Lung microvascular endothelial cell (primary cell): ENCODE measurements around the gene THOP1. TPM values are rescaled to one million over a fixed set of nuclear protein-coding genes. Genes with fewer than 3 reads are reported as not detected.
"Not testable (repeated sequence)": the region's sequence is repeated elsewhere in the genome, so short reads cannot be mapped to it uniquely, and the experiment has no call there.

Experiments used
- DNase-seq, 2 donors: peaks; one replicate each; pipeline versions ENCODE4 v3.0.0 to v3.0.0-alpha.2; 2010; ENCODE audit warnings: low read depth in 2 of 2
- total RNA-seq: library from RNA; depleted of rRNA; stranded (reverse); fragments of >200 nt; gene quantifications from 2 replicates; pipeline ENCODE4 v1.2.1, GENCODE V29; 2014

Gene THOP1
- total RNA-seq, 1 donor from 2014 or later = 26.6 TPM

DNA sequence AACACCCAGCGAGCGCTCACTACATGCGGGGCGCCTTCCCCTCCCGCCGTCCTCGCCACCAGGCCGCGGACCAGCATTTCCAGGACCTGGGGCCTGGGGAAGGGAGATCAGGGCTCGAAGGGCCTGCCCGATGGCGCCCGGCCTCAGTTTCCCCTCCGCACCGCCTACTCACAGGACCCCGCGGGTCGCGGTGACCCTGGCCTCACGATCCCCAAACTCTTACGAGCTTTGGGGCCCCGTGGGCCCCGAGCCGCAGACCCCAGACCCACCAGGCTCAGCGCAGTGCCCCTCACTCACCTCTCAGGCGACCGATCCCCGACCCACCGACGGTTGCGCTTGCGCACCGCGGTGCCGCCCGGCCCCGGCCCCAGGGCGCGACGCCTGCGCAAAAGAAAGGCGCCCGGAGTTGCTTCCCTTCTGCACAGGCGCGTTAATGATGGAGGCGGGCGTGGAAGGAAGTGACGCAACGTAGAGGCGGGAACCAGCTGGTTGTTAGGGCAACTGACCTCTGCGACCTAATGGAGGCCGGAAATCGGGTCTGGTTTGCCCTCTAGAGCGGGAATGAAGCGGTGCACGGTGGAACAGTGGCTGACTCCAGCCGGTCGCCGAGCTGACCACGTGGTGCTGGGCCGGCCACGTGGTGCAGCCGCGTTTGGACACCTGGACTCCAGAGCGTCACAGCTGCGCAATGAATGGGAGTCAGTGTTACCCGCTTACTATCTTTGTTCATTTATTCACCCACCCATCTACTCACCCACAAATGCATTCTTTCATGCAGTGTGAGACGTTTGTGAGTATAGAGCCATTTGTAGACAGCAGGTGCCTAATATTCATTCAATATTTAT is 2.1 kb upstream of the THOP1 start, which contains the start of gene SGTA:
TSS of gene SGTA (minus strand) at position 338 of the 845 bp plus-strand sequence. CDS start 14,205 bp downstream, outside the sequence.
- DNase-seq = peak; percentile 99 to 100

DNA sequence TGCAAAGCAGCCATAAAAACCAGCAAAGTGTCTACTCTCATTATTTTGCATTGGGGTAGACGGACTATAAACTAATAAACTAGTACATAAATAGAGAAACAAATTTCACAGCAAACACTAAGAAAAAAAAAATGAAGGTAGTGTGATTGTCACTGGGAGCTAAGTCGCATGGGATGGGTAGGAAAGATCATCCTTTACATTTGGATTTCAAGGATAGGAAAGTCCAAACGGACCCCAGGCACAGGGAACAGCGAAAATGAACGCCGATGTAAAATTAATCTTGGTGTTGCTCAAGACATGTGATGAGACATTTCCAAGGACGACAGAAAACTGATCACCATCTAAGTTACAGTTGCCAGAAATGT is 1.5 kb upstream of the THOP1 start:
- no peak for DNase-seq

DNA sequence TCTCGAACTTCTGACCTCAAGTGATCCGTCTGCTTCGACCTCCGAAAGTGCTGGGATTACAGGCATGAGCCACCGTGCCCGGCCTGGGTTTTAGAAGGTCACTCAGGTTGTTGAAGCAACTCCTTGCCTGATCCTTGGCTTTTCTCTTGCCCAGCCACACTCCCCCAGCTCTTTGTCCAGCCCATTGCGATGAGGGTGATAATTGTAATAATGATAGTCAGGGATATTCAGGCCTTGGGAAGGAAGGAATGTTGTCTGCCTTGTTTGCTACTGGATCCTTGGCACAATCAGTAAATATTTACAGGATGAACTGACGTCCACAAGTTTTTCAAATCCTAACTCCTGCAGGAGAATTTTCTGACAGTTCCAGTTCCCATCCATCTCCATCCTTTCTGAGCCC is 1.8 kb downstream of the THOP1 start:
- DNase-seq = no peak

DNA sequence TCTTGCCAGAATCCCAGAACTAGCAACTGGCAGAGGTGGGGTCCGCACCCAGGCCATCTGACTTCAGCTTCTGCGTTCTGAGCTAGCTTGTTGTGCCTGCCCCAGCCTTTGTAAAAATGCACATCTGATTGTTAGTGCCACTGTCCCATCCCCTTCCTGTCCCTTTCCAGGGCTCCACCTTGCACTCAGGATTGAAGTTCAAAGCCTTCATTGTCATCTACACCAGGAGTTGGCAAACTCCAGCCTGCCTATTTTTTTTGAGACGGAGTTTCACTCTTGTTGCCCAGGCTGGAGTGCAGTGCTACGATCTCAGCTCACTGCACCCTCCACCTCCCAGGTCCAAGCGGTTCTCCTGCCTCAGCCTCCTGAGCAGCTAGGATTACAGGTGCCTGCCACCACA is 2.9 kb downstream of the THOP1 start:
- DNase-seq = no peak

DNA sequence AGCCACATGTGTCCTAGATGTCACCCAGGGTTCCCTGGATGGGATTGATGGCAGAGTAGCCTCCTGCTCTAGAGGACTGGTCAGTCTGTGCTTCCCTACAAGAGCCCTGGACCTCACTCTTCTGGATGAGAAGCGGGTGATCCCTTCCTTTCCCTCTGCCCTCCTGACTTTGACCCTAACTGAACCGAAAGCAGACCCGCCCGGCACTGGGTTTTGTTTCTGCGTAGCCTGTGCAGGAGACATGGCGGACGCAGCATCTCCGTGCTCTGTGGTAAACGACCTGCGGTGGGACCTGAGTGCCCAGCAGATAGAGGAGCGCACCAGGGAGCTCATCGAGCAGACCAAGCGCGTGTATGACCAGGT is 4.9 kb downstream of the THOP1 start:
- DNase-seq = no peak

DNA sequence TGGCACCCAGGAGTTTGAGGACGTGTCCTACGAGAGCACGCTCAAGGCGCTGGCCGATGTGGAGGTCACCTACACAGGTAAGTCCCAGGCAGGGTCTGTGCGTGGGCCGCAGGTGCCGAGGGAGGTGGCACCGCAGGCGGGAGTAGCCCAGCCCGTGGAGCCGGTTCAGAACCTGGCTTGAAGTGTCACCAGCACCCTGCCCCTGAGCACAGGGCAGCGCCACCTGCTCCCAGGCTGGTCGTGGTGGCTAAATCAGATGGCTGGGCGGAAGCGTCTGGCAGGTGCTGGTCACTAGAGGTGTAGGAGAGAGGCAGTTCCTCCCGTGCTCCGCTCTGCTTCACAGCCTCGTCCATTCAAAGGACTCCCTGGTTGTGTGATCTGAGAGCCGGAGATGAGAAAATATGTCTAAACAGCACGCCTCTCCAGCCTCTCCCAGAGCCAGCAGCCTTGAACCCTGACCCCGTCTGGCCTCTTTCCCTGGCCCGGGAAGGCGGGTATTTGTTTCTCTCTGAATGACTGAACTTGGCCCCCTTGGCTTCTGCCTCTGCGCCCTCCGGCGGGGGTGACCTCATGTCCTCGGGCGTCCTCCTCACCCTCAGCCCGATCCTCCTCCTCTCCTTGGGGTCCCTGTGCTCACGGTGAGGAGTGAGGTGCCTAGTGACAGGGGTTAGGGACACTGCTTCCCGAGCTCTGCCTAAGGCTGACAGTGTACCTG is 5.4 kb downstream of the THOP1 start:
- DNase-seq = no peak

DNA sequence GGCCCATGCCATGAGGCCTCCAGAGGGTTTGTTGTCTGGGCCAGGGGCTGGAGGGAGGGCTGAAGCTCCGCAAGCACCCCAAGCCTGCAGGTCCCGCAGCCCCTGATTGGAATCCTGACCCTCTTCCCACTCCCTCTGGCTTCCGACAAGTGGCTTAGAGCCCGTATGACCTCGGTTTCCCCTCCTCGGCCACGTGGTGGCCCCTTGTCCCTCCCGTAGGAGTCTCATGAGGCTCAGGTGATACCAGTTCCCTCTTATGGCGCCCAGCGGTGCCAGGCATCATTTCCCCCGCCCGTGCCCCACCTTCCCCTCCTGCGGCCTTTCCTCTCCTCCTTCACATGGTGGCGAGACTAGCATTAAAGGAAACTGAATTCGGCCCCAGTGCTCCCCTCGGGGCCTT is 6.1 kb downstream of the THOP1 start:
- DNase-seq = no peak

DNA sequence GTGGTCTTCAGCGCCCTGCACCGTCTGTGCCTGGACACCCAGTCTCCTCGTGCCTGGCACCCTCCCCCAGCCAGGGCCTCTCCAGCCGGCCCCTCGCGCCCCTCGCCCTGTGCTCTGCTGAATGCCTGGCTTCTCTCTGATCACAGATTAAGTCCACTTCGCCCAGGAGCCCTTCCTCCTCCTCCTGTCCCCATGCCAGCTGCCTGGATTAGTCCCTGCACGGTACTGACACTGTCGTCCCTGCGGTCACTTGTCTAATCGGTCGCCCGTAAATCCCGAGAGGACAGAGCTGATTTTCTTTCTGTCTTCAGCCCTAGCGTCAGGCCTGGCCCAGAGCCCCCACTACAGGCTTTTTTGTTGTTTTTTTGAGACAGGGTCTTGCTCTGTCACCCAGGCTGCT is 6.6 kb downstream of the THOP1 start:
- DNase-seq = no peak

DNA sequence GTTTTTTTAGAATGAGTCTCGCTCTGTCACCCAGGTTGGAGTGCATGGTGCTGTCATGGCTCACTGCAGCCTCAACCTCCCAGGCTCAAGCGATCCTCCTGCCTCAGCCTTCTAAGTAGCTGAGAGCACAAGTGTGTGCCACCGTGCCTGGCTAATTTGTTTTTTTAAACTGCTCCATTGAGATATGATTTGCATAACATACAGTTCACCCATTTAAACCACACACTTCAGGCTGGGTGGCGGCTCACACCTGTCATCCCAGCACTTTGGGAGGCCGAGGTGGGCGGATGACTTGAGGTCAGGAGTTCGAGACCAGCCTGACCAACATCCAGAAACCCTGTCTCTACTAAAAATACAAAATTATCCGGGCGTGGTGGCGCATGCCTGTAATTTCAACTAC is 7.4 kb downstream of the THOP1 start:
- DNase-seq = not testable (repeated sequence)

DNA sequence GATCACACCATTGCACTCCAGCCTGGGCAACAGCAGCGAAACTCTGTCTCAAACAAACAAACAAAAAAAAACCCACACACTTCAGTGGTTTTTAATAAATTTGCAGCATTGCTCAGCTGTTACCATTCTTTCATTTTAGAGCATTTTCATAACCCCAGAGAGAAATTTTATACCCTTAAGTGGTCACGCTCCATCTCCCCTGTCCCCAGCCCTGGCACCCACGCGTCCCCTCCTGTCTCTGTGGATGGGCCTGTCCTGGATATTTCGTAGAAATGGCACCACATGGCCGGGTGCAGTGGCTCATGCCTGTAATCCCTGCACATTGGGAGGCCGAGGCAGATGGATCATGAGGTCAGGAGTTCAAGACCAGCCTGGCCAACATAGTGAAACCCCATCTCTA is 7.8 kb downstream of the THOP1 start:
- DNase-seq = no peak

DNA sequence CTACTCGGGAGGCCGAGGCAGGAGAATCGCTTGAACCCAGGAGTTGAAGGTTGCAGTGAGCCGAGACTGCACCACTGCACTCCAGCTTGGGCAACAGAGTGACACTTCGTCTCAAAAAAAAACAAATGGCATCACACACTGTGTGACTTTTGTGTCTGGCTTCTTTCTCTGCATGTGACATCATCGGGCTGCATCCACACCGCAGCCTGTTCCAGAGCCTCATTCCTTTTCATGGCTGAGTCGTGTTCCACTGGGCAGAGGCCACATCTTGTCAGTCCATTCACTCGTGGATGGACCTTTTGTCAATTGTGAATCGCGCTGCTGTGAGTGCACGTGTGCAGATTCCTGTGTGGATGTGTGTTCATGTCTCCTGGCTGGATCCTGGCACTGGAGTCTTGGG is 8.3 kb downstream of the THOP1 start:
- no peak for DNase-seq

DNA sequence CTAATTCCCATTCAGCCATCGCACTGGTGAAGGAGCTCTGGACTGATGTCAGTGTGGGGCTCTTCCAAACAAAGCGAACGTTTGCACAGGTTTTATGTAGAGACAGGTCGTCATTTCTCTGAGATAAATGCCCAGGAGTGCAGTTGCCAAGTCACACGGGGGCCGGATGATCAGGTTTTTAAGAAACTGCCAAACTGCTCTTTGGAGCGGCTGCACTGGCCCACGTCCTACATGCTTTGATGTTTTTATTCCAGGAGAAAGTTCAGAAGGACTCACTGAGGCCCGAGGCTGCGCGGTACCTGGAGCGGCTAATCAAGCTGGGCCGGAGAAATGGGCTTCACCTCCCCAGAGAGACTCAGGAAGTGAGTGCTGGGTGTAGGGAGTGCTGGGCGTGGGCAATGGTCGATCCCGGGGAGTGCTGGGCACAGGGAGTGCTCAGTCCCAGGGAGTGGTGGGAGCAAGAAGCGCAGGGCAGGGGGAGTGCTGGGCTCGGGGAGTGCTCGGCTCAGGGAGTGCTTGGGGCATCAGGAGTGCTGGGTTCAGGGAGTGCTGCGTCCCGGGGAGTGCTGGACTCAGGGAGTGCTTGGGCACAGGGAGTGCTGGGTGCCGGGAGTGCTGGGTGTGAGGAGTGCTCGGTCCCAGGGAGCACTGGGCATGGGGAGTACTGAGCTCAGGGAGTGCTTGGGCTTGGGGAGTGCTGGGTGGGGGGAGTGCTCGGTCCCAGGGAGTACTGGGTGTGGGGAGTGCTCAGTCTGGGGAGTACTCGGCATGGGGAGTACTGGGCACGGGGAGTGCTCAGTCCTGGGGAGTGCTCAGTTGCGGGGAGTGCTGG is 10.7 kb downstream of the THOP1 start:
- no peak for DNase-seq

DNA sequence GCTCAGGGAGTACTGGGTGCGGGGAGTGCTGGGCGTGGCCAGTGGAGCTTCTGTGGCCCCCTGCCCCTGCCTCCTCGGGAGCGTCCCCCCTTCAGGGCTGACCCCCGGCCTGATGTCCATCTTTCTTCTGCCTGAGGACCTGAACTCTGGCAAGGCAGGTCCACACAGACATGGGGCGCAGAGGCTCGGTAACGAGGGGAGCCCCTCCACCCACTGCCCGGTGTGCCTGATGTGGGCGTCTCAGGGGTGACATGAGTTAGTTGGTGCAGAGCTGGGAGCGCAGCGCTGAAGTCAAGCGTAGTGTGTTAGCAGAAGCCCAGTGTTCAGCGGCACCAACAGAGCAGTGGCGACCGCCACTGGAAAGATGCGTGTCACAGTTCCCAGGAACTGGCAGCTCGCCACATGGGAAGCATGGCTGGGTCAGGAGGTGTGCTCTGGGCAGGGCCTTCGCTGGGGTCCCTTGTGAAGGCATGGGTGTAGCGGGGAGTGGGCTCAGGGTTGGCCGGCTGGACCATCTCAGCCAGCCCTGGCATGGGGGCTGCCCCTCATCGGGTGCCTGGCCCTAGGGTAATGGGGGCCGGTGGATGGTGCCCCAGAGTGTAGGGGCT is 11.5 kb downstream of the THOP1 start:
- peak in 1 of 2 donors; percentile 12 for DNase-seq

DNA sequence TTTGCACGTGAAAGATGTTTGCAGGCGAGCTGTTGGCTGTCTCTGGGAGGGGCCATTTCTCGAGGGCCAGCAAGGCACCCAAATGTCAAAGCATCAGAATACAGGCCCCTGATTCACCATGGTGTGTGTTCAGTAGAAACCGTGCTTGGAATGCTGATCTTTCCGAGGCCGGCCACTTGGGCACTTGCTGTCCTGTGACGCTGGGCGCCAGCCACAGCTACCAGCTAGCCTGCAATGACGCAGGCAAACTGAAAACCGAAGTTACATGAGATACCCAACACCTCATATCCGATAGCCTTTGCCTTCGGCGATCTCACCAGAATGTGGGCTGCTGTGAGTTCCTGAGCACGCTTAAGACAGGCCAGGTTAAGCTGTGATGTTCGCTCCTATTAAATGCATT is 12.0 kb downstream of the THOP1 start:
- DNase-seq = no peak

DNA sequence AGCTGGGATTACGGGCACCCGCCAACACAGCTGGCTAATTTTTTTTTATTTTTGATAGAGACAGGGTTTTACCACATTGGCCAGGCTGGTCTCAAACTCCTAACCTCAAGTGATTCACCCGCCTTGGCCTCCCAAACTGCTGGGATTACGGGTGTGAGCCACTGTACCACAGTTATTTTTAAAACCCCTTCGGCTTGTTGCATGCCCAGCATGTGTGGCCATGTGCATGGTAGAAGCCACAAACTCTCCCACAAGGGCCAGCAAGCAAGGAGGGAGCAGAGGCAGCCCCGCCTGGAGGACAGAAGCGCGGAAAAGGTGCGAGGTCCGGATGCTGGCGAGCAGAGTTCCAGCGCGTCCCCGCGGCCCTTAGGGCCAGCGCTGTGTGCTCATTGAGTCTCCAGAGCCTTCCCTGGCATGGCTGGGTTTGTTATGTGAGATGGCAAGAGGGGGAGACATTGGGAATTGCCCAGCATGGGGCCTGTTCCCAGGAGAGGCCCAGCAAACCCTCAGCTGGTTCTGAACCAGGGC is 12.9 kb downstream of the THOP1 start:
- DNase-seq = no peak

DNA sequence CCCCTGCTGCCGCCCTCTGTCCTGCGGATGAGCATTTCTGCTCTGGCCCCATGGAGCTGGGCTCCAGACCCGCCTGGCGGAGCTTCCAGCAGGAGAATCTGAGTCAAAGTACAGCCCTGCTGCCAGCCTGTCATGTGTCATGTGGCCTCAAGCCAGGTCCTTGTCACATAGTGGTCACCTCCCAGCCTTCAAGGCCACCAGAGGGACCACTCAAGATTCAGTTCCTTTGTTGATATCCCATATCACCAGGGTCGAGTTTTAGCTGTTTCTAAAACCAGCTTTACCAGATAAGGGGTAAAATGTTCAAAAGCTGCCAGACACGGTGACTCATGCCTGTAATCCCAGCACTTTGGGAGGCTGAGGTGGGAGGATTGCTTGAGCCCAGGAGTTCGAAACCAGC is 13.4 kb downstream of the THOP1 start:
- DNase-seq = no peak

DNA sequence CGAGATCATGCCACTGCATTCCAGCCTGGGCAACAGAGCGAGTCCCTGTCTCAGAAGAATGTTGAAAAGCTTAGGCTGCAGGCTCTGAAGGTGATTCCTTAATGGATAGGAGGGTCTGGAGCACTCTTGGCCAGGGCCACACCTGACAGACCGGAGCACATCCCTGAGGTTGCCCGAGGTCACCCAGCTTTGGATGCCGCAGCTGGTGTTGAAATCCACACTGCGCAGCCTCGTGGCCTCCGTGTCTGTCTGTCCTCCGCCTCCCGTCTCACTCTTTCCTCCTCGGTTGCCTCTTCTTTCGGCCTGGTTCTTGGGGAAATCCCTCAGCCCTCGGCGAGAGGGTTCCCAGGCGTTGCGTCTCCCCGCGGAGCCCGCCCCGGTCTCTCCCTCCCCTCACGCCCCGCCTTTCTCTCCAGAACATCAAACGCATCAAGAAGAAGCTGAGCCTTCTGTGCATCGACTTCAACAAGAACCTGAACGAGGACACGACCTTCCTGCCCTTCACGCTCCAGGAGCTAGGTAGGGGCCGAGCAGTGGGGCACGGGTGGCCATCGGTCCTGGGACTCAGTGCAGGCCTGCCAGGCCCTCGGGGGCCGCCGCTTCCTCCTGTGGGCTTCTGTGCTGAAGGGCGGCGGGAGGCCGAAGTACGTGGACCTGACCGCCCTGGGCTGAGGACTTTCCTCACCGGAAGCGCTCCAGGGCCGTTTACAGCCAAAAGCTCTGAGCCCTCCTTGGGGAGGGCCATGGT is 14.1 kb downstream of the THOP1 start:
- no peak for DNase-seq

DNA sequence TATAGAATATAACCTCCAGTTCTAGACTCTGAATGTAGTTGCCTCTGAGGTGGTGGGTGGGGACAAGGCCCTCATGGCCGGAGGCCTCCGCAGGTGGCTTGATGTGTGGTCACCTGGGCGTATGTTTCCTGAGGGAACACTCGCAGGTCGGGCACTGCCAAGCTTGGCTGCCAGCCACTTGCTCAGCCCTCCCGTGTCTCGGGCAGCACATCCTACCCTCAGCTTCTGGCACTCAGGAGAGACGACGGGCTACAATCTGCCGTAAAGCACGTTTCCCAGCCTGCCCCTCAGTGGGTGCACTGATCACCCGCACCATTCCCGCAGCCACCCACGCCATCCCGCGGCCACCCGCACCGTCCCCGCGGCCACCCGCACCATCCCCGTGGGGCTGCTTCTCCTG is 15.2 kb downstream of the THOP1 start:
- DNase-seq = no peak

DNA sequence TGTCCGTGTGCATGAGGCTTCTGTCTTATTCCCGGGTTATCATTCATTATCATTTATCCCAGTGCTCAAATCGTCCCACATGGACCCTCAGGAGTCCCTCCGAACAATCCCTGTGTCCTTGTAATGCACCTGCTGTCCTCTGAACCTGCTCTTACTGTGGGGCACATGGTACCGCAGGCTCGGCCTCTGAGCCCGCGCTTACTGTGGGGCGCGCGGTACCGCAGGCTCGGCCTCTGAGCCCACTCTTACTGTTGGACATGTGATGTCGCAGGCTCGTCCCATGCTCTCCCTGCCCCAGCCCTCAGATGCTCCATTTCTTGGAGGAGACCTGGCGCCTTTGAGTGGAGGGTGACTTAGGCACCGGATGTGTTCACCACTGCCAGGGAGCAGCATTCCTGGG is 17.5 kb downstream of the THOP1 start:
- DNase-seq = no peak

DNA sequence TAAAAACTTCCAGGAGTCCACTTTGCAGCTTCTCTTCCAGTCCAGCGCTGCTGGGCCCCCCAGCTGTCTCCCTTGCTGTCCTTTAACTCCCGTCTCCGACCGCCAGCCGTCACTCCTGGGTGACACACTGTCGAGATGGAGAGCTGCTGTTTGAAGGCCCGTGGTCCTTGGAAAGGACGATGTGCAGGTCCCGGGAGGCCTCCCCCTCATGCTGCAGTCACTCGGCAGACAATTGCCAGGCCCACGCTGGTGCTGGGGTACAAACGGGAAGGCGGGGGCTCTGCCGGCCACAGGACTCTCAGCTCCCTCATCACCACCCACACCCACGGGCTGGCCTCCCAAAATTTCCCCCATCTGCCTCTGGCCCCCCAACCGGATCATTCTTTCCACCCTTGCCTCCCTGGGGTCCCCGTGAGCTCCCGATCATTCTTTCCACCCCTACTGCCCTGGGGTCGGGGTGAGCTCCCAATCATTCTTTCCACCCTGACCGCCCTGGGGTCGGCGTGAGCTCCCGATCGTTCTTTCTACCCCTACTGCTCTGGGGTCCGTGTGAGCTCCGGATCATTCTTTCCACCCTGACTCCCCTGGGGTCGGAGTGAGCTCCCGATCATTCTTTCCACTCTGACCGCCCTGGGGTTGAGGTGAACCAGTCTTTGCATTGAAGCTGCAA is 18.3 kb downstream of the THOP1 start:
- no peak for DNase-seq
